ENCODE data around the gene DNAJC5.
"Not testable (repeated sequence)": the region's sequence is repeated elsewhere in the genome, so short reads cannot be mapped to it uniquely, and the experiment has no call there.

The DNAJC5 gene

GRCh38 chr20:63970714-63971431, 75.9 kb downstream of the DNAJC5 start:
- no peak for TF ChIP-seq CTCF (IDR thresholded peaks at IDR 0.05; ENCODE audit: control insufficient read depth, insufficient read depth, low read depth, low read length, missing control alignments)
- no peak for DNase-seq (ENCODE audit: low read depth)
- no peak overlapping the region for H3K4me3 ChIP-seq (ENCODE audit: control insufficient read depth, low read depth, low read length)

GRCh38 chr20:63971960-63972311, 77.0 kb downstream of the DNAJC5 start:
- not testable (repeated sequence) for H3K4me3 ChIP-seq (ENCODE audit: control insufficient read depth, low read depth, low read length); DNase-seq (ENCODE audit: low read depth)

- H3K4me3 ChIP-seq (ENCODE audit: control insufficient read depth, low read depth, low read length): no peak overlapping the region
- DNase-seq (ENCODE audit: low read depth): no peak
Observed at GRCh38 chr20:63972312-63973159, 77.6 kb downstream of the DNAJC5 start.

GRCh38 chr20:63973160-63973479, 78.2 kb downstream of the DNAJC5 start:
- no peak for DNase-seq (ENCODE audit: low read depth)
- H3K4me3 ChIP-seq (ENCODE audit: control insufficient read depth, low read depth, low read length): no peak overlapping the region
- TF ChIP-seq CTCF (IDR thresholded peaks at IDR 0.05; ENCODE audit: control insufficient read depth, insufficient read depth, low read depth, low read length, missing control alignments): no peak

More at GRCh38 chr20:63972312-63973159, 77.6 kb downstream of the DNAJC5 start:
- no peak for TF ChIP-seq CTCF (IDR thresholded peaks at IDR 0.05; ENCODE audit: control insufficient read depth, insufficient read depth, low read depth, low read length, missing control alignments)

- peak; percentile 99 for TF ChIP-seq CTCF (IDR thresholded peaks at IDR 0.05; ENCODE audit: control insufficient read depth, insufficient read depth, low read depth, low read length, missing control alignments)
- H3K4me3 ChIP-seq (ENCODE audit: control insufficient read depth, low read depth, low read length): peak overlapping the region; percentile 46
- DNase-seq (ENCODE audit: low read depth): no peak
Observed at GRCh38 chr20:63973636-63974401, 78.9 kb downstream of the DNAJC5 start.

GRCh38 chr20:63974402-63975200, 79.7 kb downstream of the DNAJC5 start:
- no peak overlapping the region for H3K4me3 ChIP-seq (ENCODE audit: control insufficient read depth, low read depth, low read length)
- DNase-seq (ENCODE audit: low read depth): no peak
- no peak for TF ChIP-seq CTCF (IDR thresholded peaks at IDR 0.05; ENCODE audit: control insufficient read depth, insufficient read depth, low read depth, low read length, missing control alignments)

GRCh38 chr20:63976511-63976910, 81.6 kb downstream of the DNAJC5 start:
- not testable (repeated sequence) for DNase-seq (ENCODE audit: low read depth); H3K4me3 ChIP-seq (ENCODE audit: control insufficient read depth, low read depth, low read length)
